Esophagus muscularis mucosa (tissue), 4 donors: ENCODE measurements around the gene ACVR1. TPM values are rescaled to one million over a fixed set of nuclear protein-coding genes. Genes with fewer than 3 reads are reported as not detected.

Source experiments
- DNase-seq: peaks from one replicate; pipeline ENCODE4 v3.0.0-alpha.2; 2017; ENCODE audit errors: extremely low spot score
- H3K27ac ChIP-seq, 4 donors: fragments of 200-600 bp; sonication (generic); replicated peaks in 1 of 4; 1 replicate in 3 of 4; 2 replicates in 1 of 4; pipeline ENCODE4 v1.5.1; 2016 to 2019; ENCODE audit warnings: mild to moderate bottlenecking in 1 of 4
- H3K27me3 ChIP-seq, 4 donors: fragments of 200-600 bp; sonication (generic); one replicate each; pipeline versions ENCODE4 v1.5.1 to v1.6.0; 2016 to 2019
- H3K36me3 ChIP-seq, 4 donors: fragments of 200-600 bp; sonication (generic); one replicate each; pipeline ENCODE4 v1.5.1; 2016 to 2019
- H3K4me1 ChIP-seq, 4 donors: fragments of 200-600 bp; sonication (generic); one replicate each; pipeline ENCODE4 v1.5.1; 2016 to 2019
- H3K4me3 ChIP-seq, 4 donors: fragments of 200-600 bp; sonication (generic); 1 replicate in 2 of 4; 2 replicates in 2 of 4; pipeline ENCODE4 v1.5.1; 2016 to 2019; ENCODE audit warnings: mild to moderate bottlenecking in 4 of 4, moderate library complexity in 1 of 4
- H3K9me3 ChIP-seq, 4 donors: fragments of 200-600 bp; sonication (generic); 1 replicate in 3 of 4; 2 replicates in 1 of 4; pipeline ENCODE4 v1.5.1; 2016 to 2019
- CTCF ChIP-seq, 3 experiments: fragments of 200-600 bp in 2 of 3; fragments of 450-650 bp in 1 of 3; sonication (generic) in 2 of 3; IDR thresholded peaks; one replicate each; pipeline ENCODE4 v1.5.1; 2017 to 2019; ENCODE audit warnings: antibody characterized with exemption in 3 of 3, mild to moderate bottlenecking in 2 of 3, moderate library complexity in 1 of 3
- EP300 ChIP-seq: sonication (generic); formaldehyde crosslinking; IDR thresholded peaks from one replicate; pipeline ENCODE4 v1.6.1; 2017; ENCODE audit warnings: antibody characterized with exemption
- POLR2A ChIP-seq: fragments of 450-650 bp; IDR thresholded peaks from one replicate; pipeline ENCODE4 v1.6.1; 2017; ENCODE audit warnings: antibody characterized with exemption, moderate library complexity, mild to moderate bottlenecking, low read depth
- POLR2AphosphoS5 ChIP-seq, 2 donors: sonication (generic); formaldehyde crosslinking; IDR thresholded peaks; one replicate each; pipeline ENCODE4 v1.6.1; 2017; ENCODE audit warnings: antibody characterized with exemption in 2 of 2
- WGBS: methylation state at CpG from one replicate; pipeline ENCODE4 v1.1.5; 2018; 5-methylcytosine and 5-hydroxymethylcytosine counted together
- intact Hi-C: fragments of 100-400 bp; cut with DNase I; formaldehyde crosslinking; loops from one replicate; pipeline ENCODE4 v1.15.1; 2023
- small RNA-seq, 3 donors: library from RNA; depleted of rRNA; stranded (forward); fragments of <200 nt; gene quantifications; one replicate each; pipeline ENCODE3, GENCODE V24; 2016
- total RNA-seq, 4 donors: library from RNA; depleted of rRNA; stranded (reverse); fragments of >200 nt; gene quantifications; one replicate each; pipeline versions ENCODE4 v1.1.0 to v1.2.1, GENCODE V29; 2016

The ACVR1 gene
- total RNA-seq, 4 donors from 2014 or later = 25.2 to 39.1 (median 32.3) TPM

GRCh38 chr2:157691695-157692094 lies 184.4 kb downstream of the ACVR1 start:
- WGBS = 50% methylated on average over 4 of the region's 4 CpGs
- H3K27me3 ChIP-seq = no peaks in the 10 kb centered on the region
- H3K27ac ChIP-seq = no peak overlapping the region
- H3K36me3 ChIP-seq = no peaks in the 10 kb centered on the region
- no peak overlapping the region for H3K4me3 ChIP-seq
- intact Hi-C loops = no loop called here
- no peaks in the 10 kb centered on the region for H3K9me3 ChIP-seq
- TF ChIP-seq POLR2A (no peak), CTCF (IDR thresholded peaks at IDR 0.05) (no peak), POLR2AphosphoS5 (IDR thresholded peaks at IDR 0.05) (no peak), EP300 (no peak)
- H3K4me1 ChIP-seq = no peaks in the 10 kb centered on the region
- DNase-seq = no peak

GRCh38 chr2:157691131-157691530 lies 185.0 kb downstream of the ACVR1 start:
- 58% methylated on average over 1 of the region's 1 CpG for WGBS
- H3K4me3 ChIP-seq = no peak overlapping the region
- H3K36me3 ChIP-seq = no peaks in the 10 kb centered on the region
- intact Hi-C loops = no loop called here
- DNase-seq = no peak
- TF ChIP-seq CTCF (IDR thresholded peaks at IDR 0.05) (no peak), EP300 (no peak), POLR2AphosphoS5 (IDR thresholded peaks at IDR 0.05) (no peak), POLR2A (no peak)
- no peaks in the 10 kb centered on the region for H3K27me3 ChIP-seq
- H3K4me1 ChIP-seq = no peaks in the 10 kb centered on the region
- no peak overlapping the region for H3K27ac ChIP-seq
- no peaks in the 10 kb centered on the region for H3K9me3 ChIP-seq

Small RNA genes within 50 kb of the gene (small RNA-seq; reads per million reads assigned to genes)
- gene RNU6-436P = 0 reads per million in 3 donors

Other genes starting within 250 kb of the ACVR1 start
- gene ACVR1C, start 247.5 kb downstream of the ACVR1 start, total RNA-seq = under 1 TPM in 3 of 4 donors, not detected in 1; under 0.01 to 0.71 (median 0.06) TPM
- not detected for gene UPP2, start 225.5 kb upstream of the ACVR1 start, total RNA-seq